ENCODE data around the gene LZTS3. TPM values are rescaled to one million over a fixed set of nuclear protein-coding genes. Genes with fewer than 3 reads are reported as not detected.
A peak's percentile ranks its signal among the peaks of the same experiment; 100 is the strongest.

The LZTS3 gene
- total RNA-seq, 4 donors from 2014 or later, result 4.4 to 9.7 (median 7.7) TPM

DNA sequence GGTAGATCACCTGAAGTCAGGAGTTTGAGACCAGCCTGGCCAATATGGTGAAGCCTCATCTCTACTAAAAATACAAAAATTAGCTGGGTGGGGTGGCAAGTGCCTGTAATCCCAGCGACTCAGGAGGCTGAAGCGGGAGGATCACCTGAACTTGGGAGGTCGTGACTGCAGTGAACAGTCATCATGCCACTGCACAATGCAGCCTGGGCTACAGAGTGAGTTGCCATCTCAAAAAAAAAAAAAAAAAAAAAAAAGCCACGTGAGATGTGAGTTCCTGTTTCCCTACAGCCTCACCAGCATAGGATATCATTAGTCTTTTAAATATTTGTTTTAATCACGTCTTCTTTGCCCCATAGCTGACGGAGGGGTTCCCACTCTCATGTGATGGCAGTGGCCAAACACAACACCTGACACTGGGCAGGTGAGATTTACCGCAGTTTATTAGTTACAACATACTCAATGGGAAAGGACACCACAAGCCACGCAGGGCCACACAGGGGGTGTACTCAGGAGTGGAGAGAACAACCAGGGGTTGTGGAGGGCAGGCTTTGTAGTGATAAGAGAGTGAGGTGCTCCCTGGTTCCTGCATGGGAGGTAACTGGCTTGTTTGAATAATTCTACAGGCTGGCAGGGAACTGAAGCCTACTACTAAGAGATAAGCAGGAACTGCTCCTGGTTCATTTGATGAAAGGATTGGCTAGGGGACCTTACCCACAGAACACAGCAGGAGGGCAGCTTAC lies 4.6 kb upstream of the LZTS3 start:
- no peak for TF ChIP-seq POLR2A (IDR thresholded peaks at IDR 0.05)
- TF ChIP-seq, protein P1, sequence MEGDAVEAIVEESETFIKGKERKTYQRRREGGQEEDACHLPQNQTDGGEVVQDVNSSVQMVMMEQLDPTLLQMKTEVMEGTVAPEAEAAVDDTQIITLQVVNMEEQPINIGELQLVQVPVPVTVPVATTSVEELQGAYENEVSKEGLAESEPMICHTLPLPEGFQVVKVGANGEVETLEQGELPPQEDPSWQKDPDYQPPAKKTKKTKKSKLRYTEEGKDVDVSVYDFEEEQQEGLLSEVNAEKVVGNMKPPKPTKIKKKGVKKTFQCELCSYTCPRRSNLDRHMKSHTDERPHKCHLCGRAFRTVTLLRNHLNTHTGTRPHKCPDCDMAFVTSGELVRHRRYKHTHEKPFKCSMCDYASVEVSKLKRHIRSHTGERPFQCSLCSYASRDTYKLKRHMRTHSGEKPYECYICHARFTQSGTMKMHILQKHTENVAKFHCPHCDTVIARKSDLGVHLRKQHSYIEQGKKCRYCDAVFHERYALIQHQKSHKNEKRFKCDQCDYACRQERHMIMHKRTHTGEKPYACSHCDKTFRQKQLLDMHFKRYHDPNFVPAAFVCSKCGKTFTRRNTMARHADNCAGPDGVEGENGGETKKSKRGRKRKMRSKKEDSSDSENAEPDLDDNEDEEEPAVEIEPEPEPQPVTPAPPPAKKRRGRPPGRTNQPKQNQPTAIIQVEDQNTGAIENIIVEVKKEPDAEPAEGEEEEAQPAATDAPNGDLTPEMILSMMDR (IDR thresholded peaks at IDR 0.05), result no peak
- 81 to 87% methylated on average over 8 of the region's 8 CpGs for WGBS, 2 donors
- no peak overlapping the region for H3K4me3 ChIP-seq (ENCODE audit: low read depth, poor library complexity, severe bottlenecking)
- no peak for DNase-seq (ENCODE audit: low spot score in 2 of 2)
- intact Hi-C loops (cut with DNase I; ENCODE audit: low total_unique reads), result no loop called here

DNA sequence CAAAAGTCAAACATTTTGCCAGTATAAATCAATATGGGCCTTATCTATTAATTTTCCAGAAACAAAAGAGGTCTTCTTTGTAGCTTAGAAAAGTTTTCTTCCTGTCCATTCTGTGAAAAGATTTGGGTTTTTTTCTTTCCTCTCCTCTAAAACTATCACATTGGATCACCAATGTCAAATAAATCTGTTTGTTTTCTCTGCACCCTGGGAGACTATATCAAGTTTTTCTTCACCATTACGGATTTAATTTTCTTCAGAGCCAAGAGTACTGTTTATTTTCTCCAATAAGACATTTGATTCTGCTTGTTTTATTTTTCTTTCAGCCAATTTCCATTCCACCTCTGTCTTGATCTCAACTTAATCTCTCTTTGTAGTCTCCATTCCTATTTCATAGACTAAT lies 1.9 kb upstream of the LZTS3 start:
- no peak overlapping the region for H3K4me3 ChIP-seq (ENCODE audit: low read depth, poor library complexity, severe bottlenecking)
- no peak for DNase-seq (ENCODE audit: low spot score in 2 of 2)
- intact Hi-C loops (cut with DNase I; ENCODE audit: low total_unique reads), result no loop called here
- 43 to 54% methylated on average over 1 of the region's 1 CpG for WGBS, 2 donors
- TF ChIP-seq POLR2A (IDR thresholded peaks at IDR 0.05), result no peak
- TF ChIP-seq, protein P1 (IDR thresholded peaks at IDR 0.05), result no peak

DNA sequence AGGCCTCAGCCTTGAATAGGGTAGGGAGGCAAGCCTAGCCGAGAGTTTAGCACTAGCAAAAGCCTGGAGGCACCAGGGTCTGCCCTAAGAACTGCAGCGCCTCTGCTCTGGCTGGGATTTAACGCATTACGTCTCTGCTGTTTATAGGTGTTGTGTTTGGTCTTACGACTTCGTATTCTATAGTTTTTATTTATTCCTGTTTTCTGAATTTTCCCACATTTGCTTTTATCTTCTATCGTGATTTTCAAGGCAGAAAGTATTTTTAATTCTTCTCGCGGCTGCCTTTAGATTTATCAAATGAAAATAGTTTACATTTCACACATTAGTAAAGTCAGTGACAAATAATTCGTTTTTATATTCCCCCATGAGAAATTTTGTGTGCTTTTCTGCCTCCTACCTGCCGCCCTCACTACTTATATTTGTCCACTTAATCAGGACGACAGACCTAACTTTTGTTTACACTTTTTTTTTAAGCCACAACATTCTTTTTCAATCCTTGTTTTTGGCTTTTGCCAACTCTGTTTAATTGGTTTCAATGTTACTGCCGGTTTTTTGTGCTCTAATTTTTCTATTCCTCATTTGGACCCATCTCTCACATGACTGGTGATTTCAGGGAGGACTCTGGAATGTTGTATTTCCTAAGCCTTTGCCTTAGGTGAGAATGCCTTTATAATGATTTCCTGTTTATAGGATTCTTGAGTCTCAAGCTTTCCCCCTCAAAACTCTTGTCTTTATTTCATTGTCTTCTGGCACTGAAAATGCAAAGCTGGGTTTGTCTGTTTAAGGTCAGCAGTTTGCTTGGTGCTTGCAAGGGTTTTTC lies 1.3 kb upstream of the LZTS3 start:
- DNase-seq (ENCODE audit: low spot score in 2 of 2), result no peak
- no peak for TF ChIP-seq POLR2A (IDR thresholded peaks at IDR 0.05)
- TF ChIP-seq, protein P1 (IDR thresholded peaks at IDR 0.05), result no peak
- intact Hi-C loops (cut with DNase I; ENCODE audit: low total_unique reads), result no loop called here
- peak overlapping the region; percentile 69 for H3K4me3 ChIP-seq (ENCODE audit: low read depth, poor library complexity, severe bottlenecking)
- 20 to 25% methylated on average over 12 to 13 of the region's 13 CpGs for WGBS, 2 donors

DNA sequence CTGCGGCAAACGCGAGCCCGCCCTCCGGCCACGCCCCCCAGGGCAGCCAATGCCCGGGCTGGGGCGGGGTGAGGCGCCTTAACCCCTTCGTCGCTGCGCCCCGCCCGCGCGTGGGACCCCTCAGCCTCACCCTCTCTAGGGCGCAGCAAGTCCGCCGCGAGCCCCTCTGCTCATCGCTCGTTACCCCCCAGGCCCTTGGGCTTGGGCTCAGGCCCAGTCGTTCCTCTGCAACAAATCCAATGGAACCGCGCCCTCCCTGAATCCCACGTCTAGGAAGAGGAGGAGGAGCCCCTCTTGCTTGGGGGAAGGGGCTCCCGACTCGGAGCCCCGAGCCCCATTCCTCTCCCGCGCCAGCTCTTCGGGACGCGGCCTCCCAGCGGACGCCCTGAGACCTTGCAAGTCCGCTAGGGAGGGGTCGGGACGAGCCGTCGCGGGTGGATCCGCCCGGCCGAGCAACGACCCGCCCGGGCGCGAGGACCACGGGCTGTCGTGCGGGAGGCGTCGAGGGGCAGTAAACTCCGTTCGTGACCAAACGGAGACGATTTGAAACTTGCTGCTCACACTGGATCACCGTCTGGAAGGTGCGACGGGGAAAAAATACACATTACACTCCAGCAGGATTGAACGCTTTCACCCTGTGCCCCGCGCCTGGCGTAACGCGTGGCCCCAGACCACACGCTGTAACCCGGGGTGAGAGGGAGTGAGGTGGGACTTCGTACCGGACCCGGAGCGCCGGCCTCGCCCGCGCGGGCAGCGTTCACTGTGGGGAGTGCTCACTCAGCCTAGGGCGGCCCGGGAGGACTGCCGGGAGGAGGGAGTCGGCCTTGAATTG lies 477 bp upstream of the LZTS3 start:
- TF ChIP-seq, protein P1 (IDR thresholded peaks at IDR 0.05), result peak in 1 of 3 donors; percentile 6
- TF ChIP-seq POLR2A (IDR thresholded peaks at IDR 0.05), result no peak
- intact Hi-C loops (cut with DNase I; ENCODE audit: low total_unique reads), result no loop called here
- peak overlapping the region; percentile 69 for H3K4me3 ChIP-seq (ENCODE audit: low read depth, poor library complexity, severe bottlenecking)
- DNase-seq (ENCODE audit: low spot score in 2 of 2), result peak; percentile 80 to 98
- 0 to 1% methylated on average over 37 to 44 of the region's 84 CpGs for WGBS, 2 donors

DNA sequence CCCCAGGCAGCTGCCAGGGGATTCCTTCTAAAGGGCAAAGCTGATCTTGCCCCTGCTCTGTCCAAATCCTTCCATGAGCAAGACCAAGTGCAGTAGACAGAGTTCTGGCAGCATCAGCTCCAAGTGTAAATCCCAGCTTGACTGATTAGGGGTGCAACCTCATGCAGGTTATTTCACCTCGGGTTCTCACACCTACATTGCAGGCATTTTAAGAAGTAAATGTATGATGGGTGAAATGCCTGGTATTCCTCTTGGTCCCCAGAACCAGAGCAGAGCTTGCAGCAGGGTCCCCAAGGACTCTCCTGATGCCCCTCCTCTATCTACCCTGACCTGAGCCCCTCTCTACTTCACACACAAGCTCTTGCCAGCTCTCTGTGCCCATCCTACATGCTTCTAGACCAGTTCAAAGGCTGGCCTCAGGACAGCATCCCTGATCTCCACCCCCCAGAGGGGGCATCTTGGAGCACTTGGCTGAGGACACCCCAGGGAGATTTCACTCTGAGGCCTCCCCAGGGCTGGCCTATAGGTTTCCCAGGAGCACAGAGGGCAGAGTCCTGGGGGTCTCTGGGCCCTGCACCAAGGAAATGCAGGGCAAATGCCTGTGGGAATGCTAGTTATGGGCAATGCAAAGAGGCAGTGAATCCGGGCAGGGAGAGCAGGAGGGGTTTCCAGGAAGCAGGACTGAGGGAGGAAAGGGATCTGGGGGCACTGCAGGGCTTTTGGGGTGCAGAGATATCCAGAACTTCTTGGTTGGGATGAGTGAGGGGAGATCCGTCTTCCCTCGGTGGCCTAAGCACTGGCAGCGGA lies 1.0 kb downstream of the LZTS3 start:
- no peak for DNase-seq (ENCODE audit: low spot score in 2 of 2)
- intact Hi-C loops (cut with DNase I; ENCODE audit: low total_unique reads), result no loop called here
- 37 to 46% methylated on average over 4 to 5 of the region's 5 CpGs for WGBS, 2 donors
- H3K4me3 ChIP-seq (ENCODE audit: low read depth, poor library complexity, severe bottlenecking), result no peak overlapping the region
- TF ChIP-seq, protein P1 (IDR thresholded peaks at IDR 0.05), result no peak
- no peak for TF ChIP-seq POLR2A (IDR thresholded peaks at IDR 0.05)
